HCT116 (cell line): ENCODE measurements around the gene MYOT. TPM values are rescaled to one million over a fixed set of nuclear protein-coding genes. Genes with fewer than 3 reads are reported as not detected.

ENCODE experiments used
- ATAC-seq: fragments of 200-7000 bp; cut with Tn5 transposase; 2 replicates; pipeline ENCODE4 v1.9.1; 2020; ENCODE audit warnings: mild to moderate bottlenecking, moderate library complexity
- BruUV-seq: library from RNA; stranded (reverse); fragments of 400-500 nt; replicated peaks from 2 replicates; lab custom pipeline; 2021; lab: Mats Ljungman, UMichigan
- CTCF ChIA-PET: fragments of 300-600 bp; sonication (Branson Sonifier 250); formaldehyde crosslinking; loops from one replicate; lab custom pipeline; 2021; ENCODE audit warnings: antibody characterized with exemption; lab: Charles Lee
- POLR2A ChIA-PET: fragments of 300-600, 350-600 bp; sonication (Branson Sonifier 250); formaldehyde crosslinking; loops from one replicate; lab custom pipeline; 2021; ENCODE audit warnings: antibody characterized with exemption; lab: Charles Lee
- RAD21 ChIA-PET, 2 experiments: fragments of 300-600 bp; sonication (Branson Sonifier 250); formaldehyde crosslinking; loops; one replicate each; lab custom pipeline; 2023; ENCODE audit warnings: low total read pairs in 2 of 2; ENCODE audit not compliant: uncharacterized antibody in 2 of 2, unreplicated experiment in 2 of 2, low non-redundant PET in 1 of 2; lab: Charles Lee
- DNase-seq: peaks from one replicate; pipeline ENCODE4 v3.0.0-alpha.2; 2010; ENCODE audit warnings: low read depth, low spot score
- H2AFZ ChIP-seq: fragments of 200-600 bp; shearing (Covaris generic), sonication (generic); 2 replicates; pipeline ENCODE4 v1.6.1; 2017; ENCODE audit warnings: low read depth, mixed run types, mixed read lengths, antibody characterized with exemption, low read length; ENCODE audit not compliant: poor library complexity, severe bottlenecking
- H3K27ac ChIP-seq: 2 replicates; pipeline ENCODE4 v1.5.1; 2012; ENCODE audit warnings: low read depth, low read length
- H3K27me3 ChIP-seq: fragments of 200-600 bp; sonication (generic); 2 replicates; pipeline ENCODE4 v1.6.1; 2016; ENCODE audit warnings: mixed run types, low read length, mixed read lengths; ENCODE audit not compliant: insufficient read depth
- H3K36me3 ChIP-seq, 2 experiments: fragments of 200-500 bp in 1 of 2; fragments of 200-600 bp in 1 of 2; sonication (Bioruptor generic) in 1 of 2; sonication (generic) in 1 of 2; 2 replicates each; pipeline versions ENCODE4 v1.5.1 to v1.6.1; 2014 to 2016; ENCODE audit warnings: low read length in 2 of 2, inconsistent platforms in 1 of 2, mixed read lengths in 1 of 2, mixed run types in 1 of 2; ENCODE audit not compliant: insufficient read depth in 2 of 2, control insufficient read depth in 1 of 2
- H3K4me1 ChIP-seq, 2 experiments: fragments of 200-600 bp in 1 of 2; sonication (generic) in 1 of 2; 2 replicates each; pipeline versions ENCODE4 v1.5.1 to v1.6.1; 2012 to 2017; ENCODE audit warnings: low read length in 2 of 2, inconsistent platforms in 1 of 2, mild to moderate bottlenecking in 1 of 2, mixed read lengths in 1 of 2, mixed run types in 1 of 2, moderate library complexity in 1 of 2; ENCODE audit not compliant: insufficient read depth in 2 of 2, control insufficient read depth in 1 of 2
- H3K4me2 ChIP-seq: fragments of 200-600 bp; sonication (generic); 2 replicates; pipeline ENCODE4 v1.6.1; 2017; ENCODE audit warnings: mixed run types, low read length, mixed read lengths
- H3K4me3 ChIP-seq, 2 experiments: fragments of 200-600 bp in 1 of 2; sonication (generic) in 1 of 2; replicated peaks in 1 of 2; 2 replicates each; pipeline ENCODE4 v1.5.1; 2011 to 2016; ENCODE audit warnings: low read length in 2 of 2, control low read depth in 1 of 2, low read depth in 1 of 2, mild to moderate bottlenecking in 1 of 2, mixed read lengths in 1 of 2, mixed run types in 1 of 2
- H3K79me2 ChIP-seq: fragments of 200-600 bp; sonication (generic); 2 replicates; pipeline ENCODE4 v1.6.1; 2017; ENCODE audit warnings: mild to moderate bottlenecking, mixed run types, low read length, moderate library complexity, mixed read lengths; ENCODE audit not compliant: insufficient read depth
- H3K9ac ChIP-seq: fragments of 200-600 bp; sonication (generic); 2 replicates; pipeline ENCODE4 v1.6.1; 2016; ENCODE audit warnings: low read length, mixed read lengths
- H3K9me2 ChIP-seq: fragments of 200-600 bp; sonication (generic), shearing (Covaris generic); 2 replicates; pipeline ENCODE4 v1.6.1; 2017; ENCODE audit warnings: mixed run types, mild to moderate bottlenecking, moderate library complexity; ENCODE audit not compliant: insufficient read depth
- H3K9me3 ChIP-seq, 2 experiments: fragments of 200-500 bp in 1 of 2; fragments of 200-600 bp in 1 of 2; sonication (Bioruptor generic) in 1 of 2; sonication (generic) in 1 of 2; 2 replicates each; pipeline ENCODE4 v1.6.1; 2014 to 2017; ENCODE audit warnings: low read length in 2 of 2, mixed read lengths in 2 of 2, inconsistent platforms in 1 of 2, low read depth in 1 of 2, mild to moderate bottlenecking in 1 of 2, mixed run types in 1 of 2, moderate library complexity in 1 of 2; ENCODE audit not compliant: control insufficient read depth in 1 of 2, insufficient read depth in 1 of 2
- H4K20me1 ChIP-seq: fragments of 200-600 bp; sonication (generic), shearing (Covaris generic); 2 replicates; pipeline ENCODE4 v1.6.1; 2017; ENCODE audit warnings: mixed run types, mild to moderate bottlenecking, moderate library complexity; ENCODE audit not compliant: insufficient read depth
- CTCF ChIP-seq, 3 experiments: fragments of 200-600 bp in 1 of 3; sonication (generic) in 1 of 3; IDR thresholded peaks in 2 of 3; conservative IDR thresholded peaks in 1 of 3; 2 replicates each; pipeline ENCODE4 v1.5.1; 2012 to 2017; ENCODE audit warnings: low read depth in 2 of 3, low read length in 2 of 3, antibody characterized with exemption in 1 of 3, borderline replicate concordance in 1 of 3, control low read depth in 1 of 3, mild to moderate bottlenecking in 1 of 3, mixed read lengths in 1 of 3, mixed run types in 1 of 3, moderate library complexity in 1 of 3; ENCODE audit not compliant: insufficient read depth in 1 of 3
- EGR1 ChIP-seq: IDR thresholded peaks from 2 replicates; pipeline ENCODE4 v1.6.1; 2012; ENCODE audit warnings: low read depth
- ELF1 ChIP-seq: IDR thresholded peaks from 2 replicates; pipeline ENCODE4 v1.6.1; 2012; ENCODE audit warnings: low read depth, borderline replicate concordance
- EZH2 ChIP-seq: fragments of 200-600 bp; sonication (generic); IDR thresholded peaks from 2 replicates; pipeline ENCODE4 v1.6.1; 2017; ENCODE audit warnings: antibody characterized with exemption, mixed run types
- EZH2phosphoT487 ChIP-seq: fragments of 200-600 bp; IDR thresholded peaks from 2 replicates; pipeline ENCODE4 v1.6.1; 2018; ENCODE audit warnings: antibody characterized with exemption, borderline replicate concordance
- FOSL1 ChIP-seq: IDR thresholded peaks from 2 replicates; pipeline ENCODE4 v1.6.1; 2012; ENCODE audit warnings: low read depth
- JUND ChIP-seq: IDR thresholded peaks from 2 replicates; pipeline ENCODE4 v1.6.1; 2012
- POLR2A ChIP-seq: IDR thresholded peaks from 2 replicates; pipeline ENCODE4 v1.7.0; 2011; ENCODE audit warnings: borderline replicate concordance; ENCODE audit not compliant: insufficient read depth, insufficient read length; ENCODE audit errors: extremely low read depth
- POLR2AphosphoS5 ChIP-seq: IDR thresholded peaks from 2 replicates; pipeline ENCODE4 v1.6.1; 2011; ENCODE audit warnings: mild to moderate bottlenecking, low read depth, low read length, moderate library complexity
- RAD21 ChIP-seq: IDR thresholded peaks from 2 replicates; pipeline ENCODE4 v1.6.1; 2012; ENCODE audit warnings: low read depth, mild to moderate bottlenecking
- SP1 ChIP-seq: IDR thresholded peaks from 2 replicates; pipeline ENCODE4 v1.6.1; 2012; ENCODE audit warnings: low read depth
- TCF7L2 ChIP-seq: IDR thresholded peaks from 2 replicates; pipeline ENCODE4 v1.7.0; 2011; ENCODE audit warnings: borderline replicate concordance, inconsistent platforms; ENCODE audit not compliant: insufficient read depth, insufficient read length; ENCODE audit errors: extremely low read depth
- ZBTB33 ChIP-seq: IDR thresholded peaks from 2 replicates; pipeline ENCODE4 v1.6.1; 2011; ENCODE audit warnings: mild to moderate bottlenecking, low read length, moderate library complexity; ENCODE audit not compliant: insufficient replicate concordance; ENCODE audit errors: extremely low read depth
- ZFX ChIP-seq: fragments of 450-650 bp; IDR thresholded peaks from 2 replicates; pipeline ENCODE4 v1.6.1; 2017
- ZNF274 ChIP-seq: fragments of 200-500 bp; sonication (Bioruptor generic); IDR thresholded peaks from 2 replicates; pipeline ENCODE4 v1.6.1; 2014; ENCODE audit warnings: mild to moderate bottlenecking, low read depth, low read length, inconsistent platforms
- intact Hi-C: fragments of 100-400 bp; cut with micrococcal nuclease; formaldehyde crosslinking; loops from 2 replicates; pipeline ENCODE4 v1.10.0; 2022
- total RNA-seq: library from RNA; stranded (reverse); gene quantifications from one replicate; pipeline ENCODE4 v1.2.1, GENCODE V29; 2021; ENCODE audit not compliant: unreplicated experiment
- TF ChIP-seq, protein P1 (sequence below): IDR thresholded peaks from 2 replicates; pipeline ENCODE4 v1.6.1; 2012
- TF ChIP-seq, protein P2 (sequence below): IDR thresholded peaks from 2 replicates; pipeline ENCODE4 v1.6.1; 2012; ENCODE audit warnings: low read depth

The MYOT gene
- total RNA-seq, 1 experiment from 2014 or later, result not detected

GRCh38 chr5:137837491-137838394 lies 29.9 kb upstream of the MYOT start:
- no peak for ATAC-seq
- no TSS peak for BruUV-seq
- no peak for TF ChIP-seq EGR1
- TF ChIP-seq ZNF274, result no peak
- TF ChIP-seq, protein P1, sequence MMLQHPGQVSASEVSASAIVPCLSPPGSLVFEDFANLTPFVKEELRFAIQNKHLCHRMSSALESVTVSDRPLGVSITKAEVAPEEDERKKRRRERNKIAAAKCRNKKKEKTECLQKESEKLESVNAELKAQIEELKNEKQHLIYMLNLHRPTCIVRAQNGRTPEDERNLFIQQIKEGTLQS, result no peak
- TF ChIP-seq JUND, result no peak
- no peak for TF ChIP-seq CTCF (IDR thresholded peaks at IDR 0.05 in 2 of 3, conservative IDR thresholded peaks at IDR 0.05 in 1 of 3; ENCODE audit: borderline replicate concordance in 1 of 3, insufficient read depth in 1 of 3, low read depth in 2 of 3, low read length in 2 of 3)
- TF ChIP-seq ZFX, result no peak
- no peak for TF ChIP-seq FOSL1
- TF ChIP-seq ZBTB33, result no peak
- no peak for TF ChIP-seq TCF7L2
- TF ChIP-seq EZH2phosphoT487, result no peak
- no peak for TF ChIP-seq POLR2AphosphoS5
- no peak for TF ChIP-seq SP1
- TF ChIP-seq, protein P2, sequence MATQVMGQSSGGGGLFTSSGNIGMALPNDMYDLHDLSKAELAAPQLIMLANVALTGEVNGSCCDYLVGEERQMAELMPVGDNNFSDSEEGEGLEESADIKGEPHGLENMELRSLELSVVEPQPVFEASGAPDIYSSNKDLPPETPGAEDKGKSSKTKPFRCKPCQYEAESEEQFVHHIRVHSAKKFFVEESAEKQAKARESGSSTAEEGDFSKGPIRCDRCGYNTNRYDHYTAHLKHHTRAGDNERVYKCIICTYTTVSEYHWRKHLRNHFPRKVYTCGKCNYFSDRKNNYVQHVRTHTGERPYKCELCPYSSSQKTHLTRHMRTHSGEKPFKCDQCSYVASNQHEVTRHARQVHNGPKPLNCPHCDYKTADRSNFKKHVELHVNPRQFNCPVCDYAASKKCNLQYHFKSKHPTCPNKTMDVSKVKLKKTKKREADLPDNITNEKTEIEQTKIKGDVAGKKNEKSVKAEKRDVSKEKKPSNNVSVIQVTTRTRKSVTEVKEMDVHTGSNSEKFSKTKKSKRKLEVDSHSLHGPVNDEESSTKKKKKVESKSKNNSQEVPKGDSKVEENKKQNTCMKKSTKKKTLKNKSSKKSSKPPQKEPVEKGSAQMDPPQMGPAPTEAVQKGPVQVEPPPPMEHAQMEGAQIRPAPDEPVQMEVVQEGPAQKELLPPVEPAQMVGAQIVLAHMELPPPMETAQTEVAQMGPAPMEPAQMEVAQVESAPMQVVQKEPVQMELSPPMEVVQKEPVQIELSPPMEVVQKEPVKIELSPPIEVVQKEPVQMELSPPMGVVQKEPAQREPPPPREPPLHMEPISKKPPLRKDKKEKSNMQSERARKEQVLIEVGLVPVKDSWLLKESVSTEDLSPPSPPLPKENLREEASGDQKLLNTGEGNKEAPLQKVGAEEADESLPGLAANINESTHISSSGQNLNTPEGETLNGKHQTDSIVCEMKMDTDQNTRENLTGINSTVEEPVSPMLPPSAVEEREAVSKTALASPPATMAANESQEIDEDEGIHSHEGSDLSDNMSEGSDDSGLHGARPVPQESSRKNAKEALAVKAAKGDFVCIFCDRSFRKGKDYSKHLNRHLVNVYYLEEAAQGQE, result no peak
- no peak for TF ChIP-seq EZH2
- no peak for TF ChIP-seq RAD21
- no peak for TF ChIP-seq POLR2A
- TF ChIP-seq ELF1, result no peak
- no peak overlapping the region for H3K4me3 ChIP-seq
- intact Hi-C loops, result no loop called here
- no peaks in the 10 kb centered on the region for H3K9me2 ChIP-seq
- RAD21 ChIA-PET, result no interaction called here
- CTCF ChIA-PET, result no interaction called here
- no peaks in the 10 kb centered on the region for H3K36me3 ChIP-seq
- no peak overlapping the region for H3K4me2 ChIP-seq
- H3K9me3 ChIP-seq, result no peaks in the 10 kb centered on the region
- POLR2A ChIA-PET, result no interaction called here
- no peaks in the 10 kb centered on the region for H4K20me1 ChIP-seq
- H3K9ac ChIP-seq, result no peak overlapping the region
- H3K79me2 ChIP-seq, result no peaks in the 10 kb centered on the region
- DNase-seq, result no peak
- no peaks in the 10 kb centered on the region for H3K27me3 ChIP-seq
- peaks cover 15 to 42% of the 10 kb centered on the region in 2 experiments for H3K4me1 ChIP-seq
- no peak overlapping the region for H3K27ac ChIP-seq
- peak overlapping the region; percentile 47 for H2AFZ ChIP-seq
